Activated T-cell treated with anti-CD3 and anti-CD28 coated beads, Interleukin-2, amount 50 U/mL, for 72 hours (primary cell): ENCODE measurements around the gene PSMD5. TPM values are rescaled to one million over a fixed set of nuclear protein-coding genes. Genes with fewer than 3 reads are reported as not detected.
A peak's percentile ranks its signal among the peaks of the same experiment; 100 is the strongest.

Experiments used
- ATAC-seq, 2 donors: fragments of 150-1000 bp; cut with Tn5 transposase; replicated peaks in 1 of 2; 2 replicates each; pipeline ENCODE4 v1.10.0; 2021; ENCODE audit warnings: moderate library complexity in 2 of 2, mild to moderate bottlenecking in 1 of 2
- DNase-seq, 2 donors: peaks; one replicate each; pipeline ENCODE4 v3.0.0; 2021 to 2022; ENCODE audit warnings: mixed read lengths in 1 of 2
- H3K27ac Mint-ChIP-seq: one replicate; pipeline ENCODE4 v1.8.0; 2022; ENCODE audit warnings: mild to moderate bottlenecking, moderate library complexity, mixed read lengths
- H3K27me3 Mint-ChIP-seq: one replicate; pipeline ENCODE4 v1.8.0; 2022; ENCODE audit warnings: low read depth, mixed read lengths
- H3K36me3 Mint-ChIP-seq, 2 donors: one replicate each; pipeline ENCODE4 v1.8.0; 2022; ENCODE audit warnings: mixed read lengths in 2 of 2, mild to moderate bottlenecking in 1 of 2; ENCODE audit not compliant: insufficient read depth in 2 of 2
- H3K4me1 Mint-ChIP-seq: one replicate; pipeline ENCODE4 v1.8.0; 2022; ENCODE audit warnings: low read depth, mixed read lengths
- H3K4me3 Mint-ChIP-seq, 2 donors: one replicate each; pipeline ENCODE4 v1.8.0; 2022; ENCODE audit warnings: mild to moderate bottlenecking in 2 of 2, mixed read lengths in 2 of 2, moderate library complexity in 2 of 2
- H3K9me3 Mint-ChIP-seq, 2 donors: one replicate each; pipeline ENCODE4 v1.8.0; 2022; ENCODE audit warnings: mixed read lengths in 2 of 2
- total RNA-seq, 2 donors: library from RNA; stranded (reverse); gene quantifications; one replicate each; pipeline ENCODE4 v1.2.3, GENCODE V29; 2022

PSMD5 gene
- total RNA-seq, 2 donors from 2014 or later = 48.6 to 59.0 TPM

DNA sequence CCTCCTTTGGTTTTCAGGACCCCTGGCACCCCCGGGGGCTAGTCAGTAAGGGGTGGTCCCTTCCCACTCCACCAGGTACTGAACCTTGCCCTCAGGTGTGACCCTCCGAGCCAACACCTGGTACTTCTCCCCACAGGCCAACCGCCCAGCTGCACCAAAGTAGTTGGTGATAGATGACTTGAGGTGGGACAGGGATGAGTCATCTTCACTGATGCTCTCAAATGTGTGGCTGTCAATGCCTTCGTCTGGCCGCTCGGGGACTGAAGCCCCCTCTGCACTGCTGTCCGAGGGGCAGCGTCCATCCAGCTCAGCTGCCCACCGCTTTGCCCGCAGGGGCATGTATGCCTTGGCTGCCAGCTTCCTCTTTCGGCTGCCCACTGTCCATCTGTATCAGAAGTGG is 15.2 kb upstream of the PSMD5 start:
- Mint-ChIP-seq H3K4me3 (no peak overlapping the region), H3K4me1 (no peaks in the 10 kb centered on the region), H3K27me3 (no peaks in the 10 kb centered on the region), H3K36me3 (peaks cover 0 to 25% of the 10 kb centered on the region in 2 donors), H3K27ac (no peak overlapping the region), H3K9me3 (no peaks in the 10 kb centered on the region)
- ATAC-seq = no peak
- DNase-seq = no peak

GRCh38 chr9:120857481-120857880 is 14.8 kb upstream of the PSMD5 start:
- H3K27ac Mint-ChIP-seq = no peak overlapping the region
- H3K4me3 Mint-ChIP-seq = no peak overlapping the region
- no peak for DNase-seq
- H3K27me3 Mint-ChIP-seq = no peaks in the 10 kb centered on the region
- H3K4me1 Mint-ChIP-seq = no peaks in the 10 kb centered on the region
- H3K9me3 Mint-ChIP-seq = no peaks in the 10 kb centered on the region
- H3K36me3 Mint-ChIP-seq = peaks cover 0 to 24% of the 10 kb centered on the region in 2 donors
- no peak for ATAC-seq

GRCh38 chr9:120856700-120857099 is 14.0 kb upstream of the PSMD5 start:
- DNase-seq (no peak), ATAC-seq (no peak)
- Mint-ChIP-seq H3K36me3 (peaks cover 0 to 23% of the 10 kb centered on the region in 2 donors), H3K27ac (no peak overlapping the region), H3K4me3 (no peak overlapping the region), H3K9me3 (no peaks in the 10 kb centered on the region), H3K4me1 (no peaks in the 10 kb centered on the region), H3K27me3 (no peaks in the 10 kb centered on the region)

DNA sequence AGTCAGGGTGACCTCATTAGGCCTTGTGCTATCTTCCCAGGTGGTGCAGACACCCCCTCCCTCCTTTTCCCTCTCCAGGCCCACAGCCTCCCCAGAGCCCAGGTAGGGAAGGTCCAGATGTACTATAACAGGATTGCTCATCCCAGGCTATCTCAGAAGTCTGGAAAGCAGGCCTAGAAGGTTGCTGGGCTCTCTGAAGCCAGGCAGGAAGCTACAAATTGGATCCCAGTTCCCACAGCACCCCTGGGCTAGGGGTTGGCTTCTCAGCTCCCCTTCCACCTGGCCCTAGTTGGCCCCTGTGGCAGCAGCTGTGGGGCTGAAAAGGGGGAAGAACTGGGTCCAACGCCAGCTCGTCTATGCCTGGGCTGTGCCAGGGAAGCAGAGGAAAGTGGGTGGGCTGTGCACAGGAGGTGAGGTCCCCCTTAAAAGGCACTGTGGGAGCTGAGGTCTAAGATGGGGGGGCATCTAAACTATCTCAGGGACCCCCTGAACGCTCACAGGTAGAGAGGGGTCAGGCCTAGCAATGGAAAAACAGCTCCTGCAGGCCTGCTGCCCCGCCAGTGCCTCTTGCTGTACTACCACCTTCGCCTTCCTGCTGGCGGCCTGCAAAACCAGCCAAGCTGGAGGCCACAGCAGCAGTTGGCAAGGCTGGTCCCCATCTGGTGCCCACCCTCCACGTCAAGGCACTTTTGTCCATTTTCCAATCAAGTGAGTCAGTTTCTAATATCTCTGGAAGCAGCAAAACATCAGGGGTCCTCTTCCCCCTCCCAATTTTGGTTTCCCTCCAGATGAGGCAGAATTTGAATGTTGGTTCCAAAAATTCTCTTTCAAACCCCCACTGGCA is 13.3 kb upstream of the PSMD5 start:
- H3K36me3 Mint-ChIP-seq = peaks cover 0 to 21% of the 10 kb centered on the region in 2 donors
- no peak for DNase-seq
- H3K9me3 Mint-ChIP-seq = no peaks in the 10 kb centered on the region
- H3K4me3 Mint-ChIP-seq = no peak overlapping the region
- H3K4me1 Mint-ChIP-seq = no peaks in the 10 kb centered on the region
- H3K27ac Mint-ChIP-seq = no peak overlapping the region
- H3K27me3 Mint-ChIP-seq = no peaks in the 10 kb centered on the region
- no peak for ATAC-seq

GRCh38 chr9:120854596-120855327 is 12.0 kb upstream of the PSMD5 start:
- ATAC-seq (no peak), DNase-seq (no peak)
- H3K27ac Mint-ChIP-seq = peak overlapping the region; percentile 69
- H3K4me1 Mint-ChIP-seq = no peaks in the 10 kb centered on the region
- H3K4me3 Mint-ChIP-seq = no peak overlapping the region
- H3K9me3 Mint-ChIP-seq = no peaks in the 10 kb centered on the region
- H3K27me3 Mint-ChIP-seq = no peaks in the 10 kb centered on the region
- H3K36me3 Mint-ChIP-seq = peaks cover 0 to 15% of the 10 kb centered on the region in 2 donors

- no peak for ATAC-seq
- Mint-ChIP-seq H3K9me3 (no peaks in the 10 kb centered on the region), H3K36me3 (peaks cover 0 to 10% of the 10 kb centered on the region in 2 donors), H3K27ac (peak overlapping the region; percentile 30), H3K4me1 (no peaks in the 10 kb centered on the region), H3K27me3 (no peaks in the 10 kb centered on the region), H3K4me3 (no peak overlapping the region)
- no peak for DNase-seq
These were observed 10.5 kb upstream of the PSMD5 start for GRCh38 chr9:120853198-120853597.

DNA sequence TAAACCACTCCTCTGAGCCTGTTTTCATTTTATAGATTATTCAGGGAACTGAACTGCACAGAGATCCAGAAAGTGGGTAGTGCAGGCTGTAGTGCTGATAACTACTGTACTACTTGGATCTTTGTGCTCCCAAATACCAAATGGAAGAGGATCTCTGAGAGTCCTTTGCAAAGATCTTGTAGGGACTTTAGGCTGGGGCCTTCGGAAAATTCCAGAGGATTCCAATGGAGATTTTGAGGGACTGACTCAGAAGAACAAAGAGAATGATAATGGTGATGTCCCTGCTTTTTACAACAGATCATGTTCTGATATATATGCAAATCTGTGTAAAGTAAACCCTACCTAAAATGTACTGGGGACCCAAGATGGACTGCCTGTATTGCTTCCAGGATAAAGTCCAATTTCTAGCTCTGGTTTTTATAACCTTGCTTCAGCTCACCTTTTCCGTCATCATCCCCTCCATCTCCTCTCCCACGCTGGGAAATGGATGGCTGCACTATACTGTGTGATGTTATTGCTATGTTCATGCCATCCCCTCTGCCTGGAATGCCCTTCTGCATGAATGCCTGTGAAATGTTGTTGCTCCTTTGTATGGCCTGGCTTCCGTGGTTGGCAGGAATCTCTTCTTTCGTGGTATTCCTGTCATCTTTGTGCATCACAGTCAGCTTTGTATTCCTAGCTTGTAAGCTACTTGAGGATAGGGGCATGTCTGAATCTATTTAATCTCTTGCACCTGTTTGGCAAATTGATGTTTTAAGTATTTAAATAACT is 9.7 kb upstream of the PSMD5 start:
- H3K36me3 Mint-ChIP-seq = peaks cover 0 to 9% of the 10 kb centered on the region in 2 donors
- H3K27me3 Mint-ChIP-seq = no peaks in the 10 kb centered on the region
- no peak for DNase-seq
- no peaks in the 10 kb centered on the region for H3K9me3 Mint-ChIP-seq
- H3K27ac Mint-ChIP-seq = peak overlapping the region; percentile 30
- H3K4me1 Mint-ChIP-seq = peaks cover 1% of the 10 kb centered on the region
- no peak for ATAC-seq
- H3K4me3 Mint-ChIP-seq = no peak overlapping the region

GRCh38 chr9:120851449-120851848 is 8.7 kb upstream of the PSMD5 start:
- no peak for DNase-seq
- ATAC-seq = no peak
- peaks cover 0 to 4% of the 10 kb centered on the region in 2 donors for H3K36me3 Mint-ChIP-seq
- no peaks in the 10 kb centered on the region for H3K27me3 Mint-ChIP-seq
- peaks cover 11% of the 10 kb centered on the region for H3K4me1 Mint-ChIP-seq
- H3K27ac Mint-ChIP-seq = peak overlapping the region; percentile 12
- H3K4me3 Mint-ChIP-seq = no peak overlapping the region
- H3K9me3 Mint-ChIP-seq = no peaks in the 10 kb centered on the region

DNA sequence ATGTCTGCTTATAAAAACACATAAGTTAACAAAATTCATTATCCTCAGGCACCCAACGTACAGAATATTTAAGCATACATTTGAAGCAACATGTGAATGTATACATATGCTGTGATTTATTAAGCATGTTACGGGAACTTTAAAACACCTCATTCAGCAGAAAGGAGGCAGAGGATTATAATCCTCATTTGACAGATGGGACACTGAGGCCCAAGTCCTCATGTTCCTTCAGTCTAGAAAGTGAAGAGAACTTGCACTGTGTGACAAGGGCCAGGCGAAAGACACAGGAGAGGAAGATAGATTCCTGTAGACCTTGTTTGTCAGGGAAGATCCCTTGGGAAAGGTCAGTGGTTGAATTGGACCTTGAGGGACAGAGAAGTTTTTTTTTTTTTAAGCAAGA is 7.6 kb upstream of the PSMD5 start:
- peaks cover 22% of the 10 kb centered on the region for H3K4me1 Mint-ChIP-seq
- ATAC-seq = no peak
- peak overlapping the region; percentile 12 for H3K27ac Mint-ChIP-seq

DNA sequence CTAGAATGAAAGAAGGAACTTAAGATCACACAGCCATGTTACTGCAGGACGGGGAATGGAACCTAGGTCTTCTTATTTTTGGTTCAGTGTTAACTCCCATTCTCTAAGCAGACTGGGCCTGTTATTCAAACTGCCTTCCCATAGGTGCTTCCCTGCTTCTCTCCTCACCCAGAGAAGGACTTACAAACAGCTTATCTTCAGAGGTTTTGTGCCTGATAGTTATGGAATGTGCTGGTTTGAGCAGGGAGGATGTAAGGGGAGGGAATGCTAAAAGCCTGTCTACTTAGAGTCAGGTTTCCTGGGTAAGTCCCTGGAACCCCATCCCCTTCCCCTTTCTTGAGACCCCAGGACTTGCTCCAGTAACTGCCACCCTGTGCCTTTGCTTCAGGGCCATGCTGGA is 4.2 kb upstream of the PSMD5 start:
- DNase-seq (no peak), ATAC-seq (no peak)
- H3K36me3 Mint-ChIP-seq = peaks cover 3 to 5% of the 10 kb centered on the region in 2 donors
- H3K27ac Mint-ChIP-seq = peak overlapping the region; percentile 99
- H3K4me3 Mint-ChIP-seq = peak overlapping the region in 1 of 2 donors; percentile 100
- no peaks in the 10 kb centered on the region for H3K9me3 Mint-ChIP-seq
- peaks cover 49% of the 10 kb centered on the region for H3K4me1 Mint-ChIP-seq
- H3K27me3 Mint-ChIP-seq = no peaks in the 10 kb centered on the region

More for the DNA sequence above, 7.6 kb upstream of the PSMD5 start:
- Mint-ChIP-seq H3K9me3 (no peaks in the 10 kb centered on the region), H3K36me3 (peaks cover 3 to 4% of the 10 kb centered on the region in 2 donors), H3K4me3 (no peak overlapping the region), H3K27me3 (no peaks in the 10 kb centered on the region)
- DNase-seq = no peak

DNA sequence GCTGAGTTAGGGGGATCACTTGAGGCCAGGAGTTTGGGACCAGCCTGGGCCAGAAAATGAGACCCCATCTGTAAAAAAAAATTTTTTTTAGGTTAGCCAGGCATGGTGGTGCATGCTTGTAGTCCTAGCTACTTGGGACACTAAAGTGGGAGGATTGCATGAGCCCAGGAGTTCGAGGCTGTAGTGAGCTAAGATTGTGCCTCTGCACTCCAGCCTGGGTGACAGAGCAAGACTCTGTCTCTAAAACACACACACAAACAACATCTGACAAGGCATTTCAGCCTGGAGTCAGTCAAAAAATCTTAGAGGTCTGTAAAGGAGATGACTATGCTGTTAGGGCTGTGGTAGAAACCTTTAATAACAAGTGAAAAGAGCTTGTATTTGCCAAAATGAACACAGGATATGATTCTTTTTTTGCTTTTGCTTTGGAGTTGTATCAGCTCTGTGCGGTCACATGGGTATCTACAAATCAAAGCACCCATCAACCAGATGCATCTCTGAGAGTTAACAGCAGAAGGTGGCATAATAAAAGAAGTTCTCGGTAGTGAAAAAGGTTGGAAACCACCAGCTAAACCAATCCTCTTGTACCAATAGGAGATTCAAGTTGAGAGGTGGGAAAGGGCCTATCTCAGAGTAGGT is 3.6 kb upstream of the PSMD5 start:
- peak overlapping the region; percentile 99 for H3K27ac Mint-ChIP-seq
- H3K27me3 Mint-ChIP-seq = no peaks in the 10 kb centered on the region
- ATAC-seq = peak; percentile 52 to 61
- H3K4me1 Mint-ChIP-seq = peaks cover 54% of the 10 kb centered on the region
- peak overlapping the region; percentile 98 to 100 for H3K4me3 Mint-ChIP-seq
- no peaks in the 10 kb centered on the region for H3K9me3 Mint-ChIP-seq
- DNase-seq = peak; percentile 33 to 36
- peaks cover 5% of the 10 kb centered on the region in 2 donors for H3K36me3 Mint-ChIP-seq

GRCh38 chr9:120845255-120845654 is 2.5 kb upstream of the PSMD5 start:
- Mint-ChIP-seq H3K27me3 (no peaks in the 10 kb centered on the region), H3K9me3 (no peaks in the 10 kb centered on the region), H3K4me3 (peak overlapping the region; percentile 98 to 100), H3K36me3 (peaks cover 3 to 5% of the 10 kb centered on the region in 2 donors), H3K4me1 (peaks cover 57% of the 10 kb centered on the region), H3K27ac (peak overlapping the region; percentile 99)
- ATAC-seq (peak; percentile 47), DNase-seq (peak; percentile 68 to 72)
